Right lobe of liver (tissue), 6 donors: ENCODE data around the gene DDI1. TPM values are rescaled to one million over a fixed set of nuclear protein-coding genes. Genes with fewer than 3 reads are reported as not detected.

Experiments used
- ATAC-seq, 4 donors: fragments of 200-7000 bp; cut with Tn5 transposase; one replicate each; pipeline ENCODE4 v1.9.1; 2020; ENCODE audit warnings: mild to moderate bottlenecking in 4 of 4, moderate library complexity in 4 of 4
- DNase-seq, 3 donors: peaks; one replicate each; pipeline ENCODE4 v3.0.0-alpha.2; 2020
- H3K27ac ChIP-seq, 3 donors: fragments of 200-600 bp; one replicate each; pipeline ENCODE4 v1.8.0; 2022
- H3K27me3 ChIP-seq, 2 donors: fragments of 200-600 bp; one replicate each; pipeline ENCODE4 v1.8.0; 2022
- H3K36me3 ChIP-seq, 4 donors: fragments of 200-600 bp; sonication (generic) in 1 of 4; one replicate each; pipeline versions ENCODE4 v1.5.1 to v1.8.0; 2017 to 2022; ENCODE audit warnings: control low read depth in 1 of 4
- H3K4me1 ChIP-seq, 4 donors: fragments of 200-600 bp; sonication (generic) in 1 of 4; one replicate each; pipeline versions ENCODE4 v1.5.1 to v1.8.0; 2017 to 2022; ENCODE audit warnings: control low read depth in 1 of 4
- H3K4me3 ChIP-seq, 3 donors: fragments of 200-600 bp; one replicate each; pipeline ENCODE4 v1.8.0; 2022
- H3K9me3 ChIP-seq, 4 donors: fragments of 200-600 bp; sonication (generic) in 1 of 4; one replicate each; pipeline versions ENCODE4 v1.5.1 to v1.8.0; 2017 to 2022; ENCODE audit warnings: control low read depth in 1 of 4
- POLR2A ChIP-seq: fragments of 450-650 bp; IDR thresholded peaks from one replicate; pipeline ENCODE4 v1.6.1; 2017; ENCODE audit warnings: antibody characterized with exemption, mild to moderate bottlenecking
- WGBS: methylation state at CpG from one replicate; pipeline ENCODE4 v1.1.6; 2018; ENCODE audit warnings: low coverage, low lambda C conversion rate; ENCODE audit not compliant: insufficient coverage; ENCODE audit errors: missing lambda C conversion rate; 5-methylcytosine and 5-hydroxymethylcytosine counted together
- intact Hi-C, 2 donors: fragments of 100-400 bp; cut with DNase I; formaldehyde crosslinking; loops; one replicate each; pipeline versions ENCODE4 v1.11.2 to v1.14.1; 2022
- total RNA-seq, 6 experiments: library from RNA; depleted of rRNA in 2 of 6; stranded (reverse); fragments of >200 nt in 2 of 6; fragmentation: NEBNext Ultra II Directional in 3 of 6; extraction: Animal tissue kit (Norgen Biotek cat#: 25700) in 3 of 6; gene quantifications; one replicate each; pipeline versions ENCODE4 v1.1.0 to v1.2.4, GENCODE V29; 2016 to 2023
- TF ChIP-seq, protein P1 (sequence below), 4 donors: fragments of 200-600 bp in 3 of 4; fragments of 450-650 bp in 1 of 4; IDR thresholded peaks; one replicate each; pipeline versions ENCODE4 v1.5.1 to v1.8.0; 2016 to 2022; ENCODE audit warnings: antibody characterized with exemption in 4 of 4, mild to moderate bottlenecking in 2 of 4
- donor health status: DM: no; HTN: yes; CAD: no.
- donor health status: DM: no; HTN: no; CAD: no.
- donor health status: DM: no; HTN: no; CAD: no.
- donor health status: DM: no; HTN: yes; CAD: no.
- donor health status: DM: no; HTN: yes; CAD: no.

The DDI1 gene
- total RNA-seq, 6 experiments from 2014 or later, result not detected

GRCh38 chr11:104049116-104049515 lies 12.7 kb downstream of the DDI1 start:
- no peaks in the 10 kb centered on the region for H3K9me3 ChIP-seq
- ATAC-seq, result no peak
- H3K4me1 ChIP-seq, result no peaks in the 10 kb centered on the region
- no peak for TF ChIP-seq POLR2A
- TF ChIP-seq, protein P1, sequence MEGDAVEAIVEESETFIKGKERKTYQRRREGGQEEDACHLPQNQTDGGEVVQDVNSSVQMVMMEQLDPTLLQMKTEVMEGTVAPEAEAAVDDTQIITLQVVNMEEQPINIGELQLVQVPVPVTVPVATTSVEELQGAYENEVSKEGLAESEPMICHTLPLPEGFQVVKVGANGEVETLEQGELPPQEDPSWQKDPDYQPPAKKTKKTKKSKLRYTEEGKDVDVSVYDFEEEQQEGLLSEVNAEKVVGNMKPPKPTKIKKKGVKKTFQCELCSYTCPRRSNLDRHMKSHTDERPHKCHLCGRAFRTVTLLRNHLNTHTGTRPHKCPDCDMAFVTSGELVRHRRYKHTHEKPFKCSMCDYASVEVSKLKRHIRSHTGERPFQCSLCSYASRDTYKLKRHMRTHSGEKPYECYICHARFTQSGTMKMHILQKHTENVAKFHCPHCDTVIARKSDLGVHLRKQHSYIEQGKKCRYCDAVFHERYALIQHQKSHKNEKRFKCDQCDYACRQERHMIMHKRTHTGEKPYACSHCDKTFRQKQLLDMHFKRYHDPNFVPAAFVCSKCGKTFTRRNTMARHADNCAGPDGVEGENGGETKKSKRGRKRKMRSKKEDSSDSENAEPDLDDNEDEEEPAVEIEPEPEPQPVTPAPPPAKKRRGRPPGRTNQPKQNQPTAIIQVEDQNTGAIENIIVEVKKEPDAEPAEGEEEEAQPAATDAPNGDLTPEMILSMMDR (IDR thresholded peaks at IDR 0.05), result no peak
- DNase-seq, result no peak
- intact Hi-C loops, result no loop called here
- no peak overlapping the region for H3K4me3 ChIP-seq
- no peaks in the 10 kb centered on the region for H3K36me3 ChIP-seq
- H3K27me3 ChIP-seq, result no peaks in the 10 kb centered on the region
- WGBS, result 32% methylated on average over 3 of the region's 4 CpGs
- no peak overlapping the region for H3K27ac ChIP-seq

- no peak for ATAC-seq
- intact Hi-C loops, result no loop called here
- TF ChIP-seq POLR2A, result no peak
- TF ChIP-seq, protein P1 (IDR thresholded peaks at IDR 0.05), result no peak
- Histone ChIP-seq H3K4me1 (no peaks in the 10 kb centered on the region), H3K4me3 (no peak overlapping the region), H3K27ac (no peak overlapping the region), H3K9me3 (no peaks in the 10 kb centered on the region), H3K27me3 (no peaks in the 10 kb centered on the region), H3K36me3 (no peaks in the 10 kb centered on the region)
- no peak for DNase-seq
- 37% methylated on average over 4 of the region's 4 CpGs for WGBS
Observed at GRCh38 chr11:104051778-104052177, 15.3 kb downstream of the DDI1 start.

- WGBS, result 41% methylated on average over 5 of the region's 5 CpGs
- Histone ChIP-seq H3K27me3 (no peaks in the 10 kb centered on the region), H3K9me3 (no peaks in the 10 kb centered on the region), H3K36me3 (no peaks in the 10 kb centered on the region), H3K4me3 (no peak overlapping the region), H3K27ac (no peak overlapping the region), H3K4me1 (no peaks in the 10 kb centered on the region)
- intact Hi-C loops, result no loop called here
- TF ChIP-seq, protein P1 (IDR thresholded peaks at IDR 0.05), result no peak
- no peak for TF ChIP-seq POLR2A
- DNase-seq, result no peak
- no peak for ATAC-seq
Observed at GRCh38 chr11:104053743-104054478, 17.5 kb downstream of the DDI1 start.

GRCh38 chr11:104054911-104055529 lies 18.6 kb downstream of the DDI1 start:
- no peak overlapping the region for H3K4me3 ChIP-seq
- no peaks in the 10 kb centered on the region for H3K27me3 ChIP-seq
- no peak for TF ChIP-seq POLR2A
- TF ChIP-seq, protein P1 (IDR thresholded peaks at IDR 0.05), result no peak
- no peaks in the 10 kb centered on the region for H3K36me3 ChIP-seq
- no peaks in the 10 kb centered on the region for H3K4me1 ChIP-seq
- no peak for ATAC-seq
- no peak for DNase-seq
- H3K27ac ChIP-seq, result no peak overlapping the region
- WGBS, result 47% methylated on average over 4 of the region's 4 CpGs
- no peaks in the 10 kb centered on the region for H3K9me3 ChIP-seq
- intact Hi-C loops, result no loop called here
